ENCODE data around the gene TGFB2. TPM values are rescaled to one million over a fixed set of nuclear protein-coding genes. Genes with fewer than 3 reads are reported as not detected.

TGFB2 gene
- total RNA-seq, 3 donors from 2014 or later (not counting 1 experiment from before 2014, with no cell fraction given) = 0.07 TPM; not detected in 2

- no peak for ATAC-seq
These were observed 24.8 kb downstream of the TGFB2 start for GRCh38 chr1:218369688-218370511.

GRCh38 chr1:218371927-218372672 is 27.0 kb downstream of the TGFB2 start:
- Mint-ChIP-seq H3K4me1 (peaks cover under 1 to 1% of the 10 kb centered on the region in 2 donors), H3K9me3 (no peaks in the 10 kb centered on the region), H3K36me3 (no peaks in the 10 kb centered on the region), H3K27me3 (ENCODE audit: low read depth in 2 of 2) (peaks cover 0 to 8% of the 10 kb centered on the region in 2 donors), H3K4me3 (no peak overlapping the region), H3K27ac (no peak overlapping the region)
- H3K9me3 ChIP-seq (ENCODE audit: control insufficient read depth, insufficient read depth, low read length) = no peaks in the 10 kb centered on the region
- no peaks in the 10 kb centered on the region for H3K36me3 ChIP-seq (ENCODE audit: control insufficient read depth, insufficient read depth, low read length)
- H3K27ac ChIP-seq (ENCODE audit: low read length) = no peak overlapping the region
- no peak for TF ChIP-seq CTCF (IDR thresholded peaks at IDR 0.05)
- no peak for DNase-seq
- H3K27me3 ChIP-seq (ENCODE audit: control insufficient read depth, insufficient read depth, low read length) = no peaks in the 10 kb centered on the region
- WGBS (ENCODE audit: insufficient coverage) = 84% methylated on average over 8 of the region's 8 CpGs
- ATAC-seq = no peak
- no peaks in the 10 kb centered on the region for H3K4me1 ChIP-seq (ENCODE audit: control insufficient read depth, insufficient read depth, low read length)
- no peak overlapping the region for H3K4me3 ChIP-seq (ENCODE audit: low read length)
- intact Hi-C loops (cut with micrococcal nuclease) = no loop called here

More at GRCh38 chr1:218369688-218370511, 24.8 kb downstream of the TGFB2 start:
- H3K27me3 Mint-ChIP-seq (ENCODE audit: low read depth in 2 of 2) = peaks cover 0 to 1% of the 10 kb centered on the region in 2 donors
- Histone ChIP-seq H3K4me3 (ENCODE audit: low read length) (no peak overlapping the region), H3K27me3 (ENCODE audit: control insufficient read depth, insufficient read depth, low read length) (no peaks in the 10 kb centered on the region), H3K27ac (ENCODE audit: low read length) (no peak overlapping the region), H3K9me3 (ENCODE audit: control insufficient read depth, insufficient read depth, low read length) (no peaks in the 10 kb centered on the region), H3K36me3 (ENCODE audit: control insufficient read depth, insufficient read depth, low read length) (no peaks in the 10 kb centered on the region), H3K4me1 (ENCODE audit: control insufficient read depth, insufficient read depth, low read length) (no peaks in the 10 kb centered on the region)
- 91% methylated on average over 2 of the region's 2 CpGs for WGBS (ENCODE audit: insufficient coverage)
- TF ChIP-seq CTCF (IDR thresholded peaks at IDR 0.05) = no peak
- no peak for DNase-seq
- intact Hi-C loops (cut with micrococcal nuclease) = no loop called here
- no peaks in the 10 kb centered on the region for H3K36me3 Mint-ChIP-seq
- no peak overlapping the region for H3K4me3 Mint-ChIP-seq
- H3K9me3 Mint-ChIP-seq = no peaks in the 10 kb centered on the region
- no peaks in the 10 kb centered on the region for H3K4me1 Mint-ChIP-seq
- H3K27ac Mint-ChIP-seq = no peak overlapping the region

- 93% methylated on average over 5 of the region's 7 CpGs for WGBS (ENCODE audit: insufficient coverage)
- Mint-ChIP-seq H3K4me3 (no peak overlapping the region), H3K9me3 (no peaks in the 10 kb centered on the region), H3K27me3 (ENCODE audit: low read depth in 2 of 2) (peaks cover 0 to 8% of the 10 kb centered on the region in 2 donors), H3K27ac (no peak overlapping the region), H3K36me3 (no peaks in the 10 kb centered on the region), H3K4me1 (peaks cover 8% of the 10 kb centered on the region in 2 donors)
- Histone ChIP-seq H3K27me3 (ENCODE audit: control insufficient read depth, insufficient read depth, low read length) (no peaks in the 10 kb centered on the region), H3K4me3 (ENCODE audit: low read length) (no peak overlapping the region), H3K36me3 (ENCODE audit: control insufficient read depth, insufficient read depth, low read length) (no peaks in the 10 kb centered on the region), H3K9me3 (ENCODE audit: control insufficient read depth, insufficient read depth, low read length) (no peaks in the 10 kb centered on the region), H3K4me1 (ENCODE audit: control insufficient read depth, insufficient read depth, low read length) (peaks cover 4% of the 10 kb centered on the region), H3K27ac (ENCODE audit: low read length) (no peak overlapping the region)
- intact Hi-C loops (cut with micrococcal nuclease) = no loop called here
- no peak for DNase-seq
- no peak for TF ChIP-seq CTCF (IDR thresholded peaks at IDR 0.05)
- no peak for ATAC-seq
These were observed 29.5 kb downstream of the TGFB2 start for GRCh38 chr1:218374401-218375353.
